AG04450 (cell line): ENCODE data around the gene TANGO2. TPM values are rescaled to one million over a fixed set of nuclear protein-coding genes. Genes with fewer than 3 reads are reported as not detected.
A peak's percentile ranks its signal among the peaks of the same experiment; 100 is the strongest.

Source experiments
- CTCF ChIA-PET: fragments of 300-600, 350-600 bp; formaldehyde crosslinking; extraction: SDS; loops from one replicate; lab custom pipeline; 2022; ENCODE audit warnings: antibody characterized with exemption, inconsistent platforms; lab: Charles Lee
- POLR2A ChIA-PET: fragments of 350-600 bp; formaldehyde crosslinking; extraction: SDS; loops from one replicate; lab custom pipeline; 2021; ENCODE audit warnings: antibody characterized with exemption, inconsistent platforms; lab: Yijun Ruan, JAX
- DNase-seq: peaks from one replicate; pipeline ENCODE4 v3.0.0-alpha.2; 2011; ENCODE audit warnings: low read depth, low spot score
- H3K27ac ChIP-seq: one replicate; pipeline ENCODE4 v1.5.1; 2012; ENCODE audit warnings: low read depth, low read length, control low read depth
- H3K27me3 ChIP-seq: one replicate; pipeline ENCODE4 v1.6.0; 2012; ENCODE audit warnings: low read length; ENCODE audit not compliant: control insufficient read depth, insufficient read depth
- H3K4me3 ChIP-seq: 2 replicates; pipeline ENCODE4 v1.5.1; 2011; ENCODE audit warnings: mild to moderate bottlenecking, low read depth, low read length, control low read depth
- H3K9me3 ChIP-seq: 2 replicates; pipeline ENCODE4 v1.5.1; 2012; ENCODE audit warnings: low read length; ENCODE audit not compliant: control insufficient read depth, insufficient read depth
- CTCF ChIP-seq: IDR thresholded peaks from 2 replicates; pipeline ENCODE4 v1.5.1; 2011; ENCODE audit warnings: low read depth, low read length, control low read depth, inconsistent platforms
- polyA plus RNA-seq: library from polyadenylated mRNA; depleted of rRNA; stranded (reverse); fragments of >200 nt; gene quantifications from 2 replicates; pipeline ENCODE4 v1.2.3, GENCODE V29; 2011

TANGO2 gene
- polyA plus RNA-seq, 1 experiment, result 21.3 TPM

- TF ChIP-seq CTCF, result no peak
- Histone ChIP-seq H3K27ac (no peak overlapping the region), H3K4me3 (no peak overlapping the region), H3K9me3 (no peaks in the 10 kb centered on the region; the same call in 1 of the 2 replicates), H3K27me3 (no peaks in the 10 kb centered on the region)
- ChIA-PET CTCF (no interaction called here), POLR2A (no interaction called here)
- no peak for DNase-seq
Measured at GRCh38 chr22:20060700-20061480, 40.0 kb downstream of the TANGO2 start.

GRCh38 chr22:20061481-20061861 lies 40.6 kb downstream of the TANGO2 start:
- Histone ChIP-seq H3K9me3 (no peaks in the 10 kb centered on the region; the same call in 1 of the 2 replicates), H3K27ac (no peak overlapping the region), H3K27me3 (no peaks in the 10 kb centered on the region), H3K4me3 (no peak overlapping the region)
- no peak for TF ChIP-seq CTCF
- ChIA-PET CTCF (no interaction called here), POLR2A (no interaction called here)
- no peak for DNase-seq

GRCh38 chr22:20062043-20062765 lies 41.3 kb downstream of the TANGO2 start:
- H3K27me3 ChIP-seq, result no peaks in the 10 kb centered on the region
- ChIA-PET POLR2A (interaction anchor here (0.6 kb wide), 1 partner anchor 8 kb away, joined by 3 read pairs; no protein-coding TSS in a partner anchor), CTCF (no interaction called here)
- no peak overlapping the region for H3K4me3 ChIP-seq
- TF ChIP-seq CTCF, result no peak
- peak overlapping the region; percentile 31 for H3K27ac ChIP-seq
- H3K9me3 ChIP-seq, result no peaks in the 10 kb centered on the region; the same call in 1 of the 2 replicates
- DNase-seq, result no peak

GRCh38 chr22:20062766-20063083 lies 41.8 kb downstream of the TANGO2 start:
- Histone ChIP-seq H3K27me3 (no peaks in the 10 kb centered on the region), H3K4me3 (no peak overlapping the region), H3K27ac (peak overlapping the region; percentile 31), H3K9me3 (no peaks in the 10 kb centered on the region; the same call in 1 of the 2 replicates)
- DNase-seq, result no peak
- CTCF ChIA-PET, result no interaction called here
- no peak for TF ChIP-seq CTCF
- POLR2A ChIA-PET, result interaction anchor here (0.6 kb wide), 1 partner anchor 9 kb away, joined by 3 read pairs; no protein-coding TSS in a partner anchor
